HG03025 (cell line): ENCODE results near the gene TLK2.

Experiments
- ATAC-seq: cut with Tn5 transposase; IDR thresholded peaks from one replicate; pipeline ENCODE4 v1.9.1; 2021; ENCODE audit warnings: mild to moderate bottlenecking, moderate library complexity; ENCODE audit not compliant: unreplicated experiment, low FRiP score

TLK2 gene

DNA sequence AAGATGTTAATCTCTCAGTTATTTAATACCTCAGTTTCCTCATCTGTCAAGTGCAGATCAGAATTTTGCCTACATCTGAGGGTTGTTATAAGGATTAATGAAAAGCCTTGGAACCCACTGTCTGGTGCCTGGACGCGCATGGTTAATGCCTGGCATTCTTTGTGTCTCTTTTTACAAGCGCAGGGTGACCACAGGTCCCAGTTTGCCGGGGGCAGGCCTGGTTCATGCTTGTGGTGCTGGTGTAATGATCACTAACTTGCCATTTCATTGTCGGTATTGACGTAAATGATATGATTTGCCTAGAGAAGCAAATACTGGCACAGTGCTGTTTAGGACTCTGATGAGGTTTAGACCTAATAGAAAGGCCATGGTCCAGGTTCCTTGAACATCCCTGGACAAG is 172.0 kb downstream of the TLK2 start:
- ATAC-seq, result no peak

DNA sequence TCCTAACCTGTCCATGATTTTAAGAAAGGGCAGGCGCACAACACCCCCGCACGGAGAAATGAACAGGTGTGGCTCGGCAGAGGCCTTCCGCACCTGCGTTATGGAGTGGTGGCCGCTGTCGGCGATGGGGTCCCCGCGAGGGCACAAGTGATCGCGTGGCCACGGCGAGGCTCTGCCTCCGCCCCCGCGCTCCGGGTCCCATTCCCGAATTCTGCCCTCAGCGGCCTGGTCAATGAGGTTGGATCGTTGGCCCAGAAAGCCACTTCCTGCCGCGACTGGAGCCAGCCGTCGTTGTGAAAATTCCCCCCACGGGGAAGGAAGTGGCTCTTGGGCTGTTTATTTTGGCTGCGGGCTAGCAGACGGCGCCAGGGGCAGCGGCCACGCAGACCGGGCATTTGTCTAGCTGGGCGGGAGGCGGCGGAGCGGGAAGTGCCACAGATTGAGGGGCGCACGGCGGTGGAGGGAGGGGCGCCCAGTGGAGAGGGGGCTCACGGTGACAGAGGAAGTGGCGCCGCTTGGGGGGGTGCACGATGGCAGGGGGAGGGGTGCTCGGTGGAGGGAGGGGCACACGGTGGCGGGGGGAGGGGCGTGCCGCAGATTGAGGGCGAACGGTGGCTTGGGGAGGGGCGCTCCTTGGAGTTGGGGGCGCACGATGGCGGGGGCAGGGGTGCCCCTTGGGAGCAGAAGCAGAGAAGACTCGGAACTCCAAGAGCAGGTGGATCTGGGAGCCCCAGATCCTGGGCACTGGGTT is 173.8 kb downstream of the TLK2 start:
- ATAC-seq, result no peak

DNA sequence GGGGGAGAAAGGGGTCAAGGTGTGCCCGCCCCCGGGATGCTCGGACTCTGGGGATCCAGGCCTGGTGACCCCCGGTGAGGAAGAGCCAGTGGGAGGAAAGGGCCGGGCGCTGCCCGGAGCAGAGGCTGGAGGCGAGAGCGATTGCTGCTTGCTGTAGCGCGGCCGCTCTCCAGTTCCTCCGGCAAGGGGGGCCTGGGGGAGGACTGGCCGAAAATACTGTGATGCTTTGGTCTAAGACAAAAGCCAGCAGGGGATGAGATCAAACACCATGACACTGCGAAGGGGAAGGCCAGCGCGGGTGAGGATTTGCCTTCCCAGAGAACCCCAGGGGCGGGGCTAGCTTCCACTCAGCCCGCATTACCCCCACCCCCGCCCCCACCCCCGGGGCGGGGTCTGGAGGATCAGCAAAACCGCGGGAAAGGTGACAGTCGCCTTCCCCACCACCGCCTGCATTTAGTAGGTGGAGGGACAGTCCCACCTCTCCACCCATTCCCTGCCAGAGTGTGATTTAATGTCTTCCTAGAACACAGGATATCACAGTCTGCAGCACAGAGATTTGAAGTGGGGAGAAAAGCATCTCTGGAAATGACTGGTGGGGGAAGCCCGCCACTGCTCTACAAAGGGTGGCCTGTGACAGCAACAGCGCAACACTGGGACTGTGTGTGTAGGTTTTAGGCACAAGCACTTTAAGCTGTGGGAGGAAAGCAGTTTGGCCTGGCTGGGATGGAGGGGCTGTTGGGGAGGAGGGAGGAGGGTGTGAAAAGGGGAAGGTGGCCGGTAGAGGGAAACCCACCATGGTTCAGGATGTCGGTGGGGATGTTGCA is 174.6 kb downstream of the TLK2 start:
- peak; percentile 56 for ATAC-seq

DNA sequence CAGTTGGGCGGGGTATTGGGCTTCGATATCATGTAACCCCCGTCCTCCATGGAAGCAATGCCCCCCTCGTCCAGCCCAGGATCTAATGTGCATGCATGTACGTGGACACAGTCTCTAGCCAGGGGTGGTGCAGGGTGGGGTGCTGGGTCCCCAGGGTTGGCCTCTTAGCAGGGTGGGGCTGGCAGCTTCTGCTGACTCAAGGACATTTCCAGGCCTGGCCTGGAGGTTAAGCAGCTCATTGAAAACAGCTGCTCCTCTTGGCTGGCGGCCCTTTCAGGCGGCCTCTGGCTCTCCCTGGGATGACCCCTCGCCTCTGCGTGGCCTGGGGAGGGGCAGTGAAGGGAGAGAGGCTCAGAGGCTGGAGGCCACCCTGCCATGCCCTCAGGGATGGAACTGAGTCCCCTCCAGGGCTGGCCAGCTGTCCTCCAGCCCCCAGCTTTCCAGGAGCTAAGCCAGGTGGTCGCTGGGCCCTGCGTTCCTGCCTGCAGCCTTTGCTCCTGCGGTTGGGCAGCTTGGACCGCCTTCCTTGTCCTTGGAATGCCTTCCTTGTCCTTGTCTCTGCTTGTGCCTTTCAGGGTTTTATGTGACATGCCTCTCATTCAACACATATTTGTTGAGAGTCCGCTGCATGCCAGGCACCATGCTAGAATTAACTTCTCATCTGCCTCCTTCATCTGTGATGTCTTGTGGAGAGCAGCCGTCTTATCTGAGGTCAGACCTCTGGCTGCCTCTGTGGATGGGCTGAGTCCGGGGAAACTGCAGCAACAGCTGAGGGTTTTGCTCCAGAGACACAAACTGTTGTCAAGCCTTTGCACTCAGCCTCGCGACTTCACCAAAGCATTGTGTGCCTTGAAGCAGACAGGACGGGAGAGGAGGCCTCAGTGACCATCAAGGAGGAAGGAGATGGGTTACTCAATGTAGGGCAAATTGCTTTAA is 175.5 kb downstream of the TLK2 start:
- ATAC-seq, result no peak

DNA sequence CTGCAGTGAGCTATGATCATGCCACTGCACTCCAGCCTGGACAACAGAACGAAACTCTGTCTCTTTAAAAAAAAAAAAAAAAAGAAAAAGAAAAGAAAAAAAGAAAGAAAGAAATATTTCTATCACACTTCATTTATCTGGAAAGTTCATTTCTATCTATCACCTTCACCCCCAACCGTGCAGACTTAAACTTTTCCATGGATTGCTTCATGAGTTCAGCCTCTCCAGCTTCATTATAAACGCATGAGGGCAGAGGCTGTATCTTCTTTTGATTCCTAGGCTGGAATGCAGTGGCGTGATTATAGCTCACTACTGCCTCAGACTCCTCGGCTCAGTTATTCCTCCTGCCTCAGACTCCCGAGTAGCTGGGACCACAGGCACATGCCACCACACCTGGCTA is 177.0 kb downstream of the TLK2 start:
- no peak for ATAC-seq

DNA sequence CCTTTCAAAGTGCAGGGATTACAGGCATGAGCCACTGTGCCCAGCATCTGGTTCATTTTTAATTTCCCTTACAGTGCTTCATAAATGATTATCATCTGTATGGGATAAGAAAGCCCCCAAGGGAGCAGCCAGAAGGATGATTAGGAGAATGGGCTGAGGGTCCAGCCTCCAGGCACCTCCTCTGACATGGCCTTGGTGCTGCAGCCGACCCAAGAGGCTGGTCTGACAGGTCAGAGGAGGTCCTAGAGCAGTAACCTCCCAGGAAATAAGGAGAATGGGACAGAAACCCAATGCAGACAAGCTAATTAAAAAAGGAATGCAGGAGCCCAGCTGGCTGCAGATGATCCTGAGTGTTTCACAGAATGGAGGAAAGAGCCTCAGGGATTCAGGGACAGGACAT is 177.8 kb downstream of the TLK2 start:
- no peak for ATAC-seq

DNA sequence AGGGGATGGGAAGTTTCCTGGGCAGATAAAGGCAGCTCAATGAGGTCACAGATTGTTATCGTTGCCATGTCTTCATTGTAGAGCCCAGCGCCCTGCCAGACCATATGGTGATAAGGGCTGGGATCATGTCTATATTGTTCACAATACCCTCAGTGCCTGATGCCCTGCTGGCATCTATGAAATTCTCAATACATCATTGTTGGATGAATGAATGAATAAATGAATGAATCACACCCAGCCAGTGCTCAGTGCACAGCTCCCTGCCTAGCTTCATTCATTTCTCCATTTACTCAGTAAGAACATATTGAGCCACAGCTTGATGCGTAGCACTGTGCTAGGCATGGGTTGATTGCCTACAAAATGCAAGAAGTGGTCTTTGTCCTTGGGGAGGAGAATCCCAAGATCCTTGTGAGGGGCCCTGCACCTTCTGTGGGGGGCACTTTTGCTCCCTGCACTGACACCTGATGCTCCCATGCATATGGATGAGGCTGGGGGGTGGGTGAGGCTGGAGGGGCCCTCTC is 178.6 kb downstream of the TLK2 start:
- no peak for ATAC-seq

DNA sequence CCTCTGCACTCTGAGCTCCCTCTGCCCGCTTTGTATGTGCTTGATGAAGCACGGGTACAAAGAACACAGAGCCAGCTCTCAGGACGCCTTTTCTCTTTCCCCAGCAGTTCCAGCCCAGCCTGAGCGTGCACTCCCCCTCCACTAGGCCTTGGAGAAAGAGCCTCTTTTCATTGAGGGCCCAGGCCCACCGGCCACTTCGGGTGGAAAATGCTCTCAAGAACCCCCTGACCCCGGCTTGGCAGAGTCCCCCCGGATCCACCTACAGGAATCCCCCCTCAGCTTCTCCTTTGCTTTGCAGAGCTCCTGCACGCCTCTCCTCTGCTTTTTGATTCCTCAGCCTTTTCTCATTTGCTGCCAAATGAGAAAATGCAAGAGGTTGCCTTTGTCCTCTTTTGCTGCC is 179.1 kb downstream of the TLK2 start:
- ATAC-seq, result no peak

DNA sequence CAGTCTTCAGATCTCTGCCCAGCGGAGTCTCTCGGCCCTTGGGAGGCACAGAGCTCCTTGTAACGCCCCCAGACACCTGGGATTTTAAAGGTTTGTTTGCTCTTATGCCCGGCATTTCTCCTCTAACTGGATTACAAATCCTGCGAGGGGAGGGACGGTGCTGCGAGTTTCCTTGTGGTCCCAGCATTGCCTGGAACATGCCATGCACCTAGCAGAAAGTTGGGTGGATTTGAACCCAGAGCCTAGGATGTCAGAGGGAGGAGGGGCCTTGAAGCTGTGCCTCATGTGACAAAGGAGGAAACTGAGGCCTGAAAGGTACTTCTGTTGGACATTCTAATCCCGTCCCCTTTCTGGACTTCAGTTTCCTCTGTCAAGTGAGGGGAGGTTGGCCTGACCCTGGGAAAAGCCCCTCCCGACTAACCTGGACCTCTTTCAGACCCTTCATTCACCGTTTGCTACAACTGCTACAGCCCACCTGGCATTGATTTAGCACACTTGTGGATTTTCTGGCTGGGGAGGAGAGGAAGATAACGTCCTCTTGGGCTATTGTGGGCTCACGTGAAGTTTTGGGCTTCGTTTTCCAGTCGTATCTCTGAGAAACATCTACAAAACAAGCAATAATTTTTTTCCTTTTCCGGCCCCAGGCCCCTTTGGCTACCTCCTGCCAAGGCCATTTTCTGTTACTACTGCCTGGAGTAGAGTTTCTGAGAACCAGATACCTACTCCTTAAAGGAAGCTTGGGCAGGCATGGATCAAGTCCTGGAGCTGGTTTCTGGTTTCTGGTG is 179.7 kb downstream of the TLK2 start:
- no peak for ATAC-seq

DNA sequence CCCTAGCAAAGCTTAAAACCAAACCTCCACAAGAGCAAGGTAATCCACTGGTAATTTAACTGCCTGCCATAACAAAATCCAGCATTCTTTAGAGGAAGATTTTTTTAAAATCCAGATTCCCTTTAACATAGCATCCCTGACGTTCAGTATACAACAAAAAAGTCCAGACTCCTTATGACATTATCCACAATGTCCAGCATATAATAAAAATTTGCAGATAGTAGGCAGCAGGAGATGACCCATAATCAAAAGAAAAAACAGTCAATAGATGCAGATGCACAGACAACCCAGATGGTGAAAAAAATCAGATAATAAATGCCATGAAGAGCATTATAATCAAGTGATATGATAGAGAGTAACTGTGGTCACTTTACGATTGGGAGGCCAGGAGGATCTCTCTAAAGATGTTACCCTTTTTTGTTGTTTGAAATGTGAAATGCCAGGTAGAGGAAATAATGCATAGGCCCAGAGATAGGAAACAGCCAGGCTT is 182.0 kb downstream of the TLK2 start:
- ATAC-seq, result no peak

DNA sequence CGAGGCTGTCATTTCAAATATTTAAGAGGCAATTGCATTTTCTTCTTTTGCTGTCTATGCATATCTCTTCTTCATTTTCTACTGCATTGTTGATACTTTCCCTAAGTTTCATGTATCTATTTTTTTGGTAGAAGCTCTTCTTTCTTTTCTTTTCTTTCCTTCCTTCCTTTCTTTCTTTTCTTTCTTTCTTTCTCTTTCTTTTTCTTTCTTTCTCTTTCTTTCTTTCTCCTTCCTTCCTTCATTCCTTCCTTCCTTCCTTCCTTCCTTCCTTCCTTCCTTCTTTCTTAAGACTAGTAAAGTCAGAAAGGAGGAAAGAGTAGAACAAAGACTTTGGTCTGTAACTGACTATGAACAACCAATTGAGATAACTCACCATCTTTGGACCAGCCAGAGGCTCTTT is 182.7 kb downstream of the TLK2 start:
- no peak for ATAC-seq

DNA sequence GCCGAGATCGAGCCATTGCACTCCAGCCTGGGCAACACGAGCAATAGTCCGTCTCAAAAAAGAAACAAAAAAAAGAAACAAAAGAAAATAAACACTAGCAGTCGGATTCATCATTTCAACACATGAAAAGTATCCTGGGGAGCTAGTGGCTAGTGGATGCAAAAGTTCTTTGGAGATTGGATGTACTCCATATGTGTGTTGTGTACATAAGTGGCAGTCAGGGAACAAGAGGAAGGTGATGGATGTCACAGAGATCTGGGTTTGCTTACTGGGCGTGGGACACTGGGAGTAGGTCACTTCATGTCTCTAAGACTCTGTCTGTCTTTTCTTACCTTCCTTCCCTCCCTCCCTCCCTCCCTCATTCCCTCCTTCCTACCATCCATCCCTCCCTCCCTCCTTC is 184.2 kb downstream of the TLK2 start:
- ATAC-seq, result no peak
